Stimulated activated CD8-positive, alpha-beta memory T cell treated with anti-CD3 and anti-CD28 coated beads, Interleukin-15, amount 100 ng/mL, for 24 hours (primary cell): Measurements from ENCODE around the gene GNAI3.
A peak's percentile ranks its signal among the peaks of the same experiment; 100 is the strongest.

Experiments
- DNase-seq: peaks from one replicate; pipeline ENCODE4 v3.0.0-alpha.2; 2020; ENCODE audit warnings: low read depth

GNAI3 gene

GRCh38 chr1:109548321-109549267 lies at the start of gene GNAI3:
GNAI3 (plus strand) TSS chr1:109548615; CDS start chr1:109548721, 106 bp downstream.
- peak; percentile 87 for DNase-seq

GRCh38 chr1:109499081-109499480 lies 49.3 kb upstream of the GNAI3 start:
- no peak for DNase-seq

GRCh38 chr1:109499661-109500536 lies 48.5 kb upstream of the GNAI3 start:
- no peak for DNase-seq

- no peak for DNase-seq
These were observed 47.5 kb upstream of the GNAI3 start for GRCh38 chr1:109500941-109501381.

- no peak for DNase-seq
These were observed 46.6 kb upstream of the GNAI3 start for GRCh38 chr1:109501644-109502363.

GRCh38 chr1:109502364-109502851 lies 46.0 kb upstream of the GNAI3 start:
- DNase-seq: no peak

- no peak for DNase-seq
These were observed 44.5 kb upstream of the GNAI3 start for GRCh38 chr1:109503935-109504334.

- DNase-seq: no peak
These were observed 43.4 kb upstream of the GNAI3 start for GRCh38 chr1:109504974-109505373.

- DNase-seq: no peak
These were observed 40.2 kb upstream of the GNAI3 start for GRCh38 chr1:109508001-109508872.

GRCh38 chr1:109508873-109509175 lies 39.6 kb upstream of the GNAI3 start:
- DNase-seq: no peak

GRCh38 chr1:109509176-109510134 lies 39.0 kb upstream of the GNAI3 start, which contains the start of gene AMIGO1:
AMIGO1 (minus strand) TSS chr1:109509727; CDS start chr1:109508912, 815 bp downstream.
- DNase-seq: peak; percentile 40

- no peak for DNase-seq
These were observed 35.2 kb upstream of the GNAI3 start for GRCh38 chr1:109513110-109513710.

GRCh38 chr1:109514846-109515245 lies 33.6 kb upstream of the GNAI3 start:
- DNase-seq: no peak

- no peak for DNase-seq
These were observed 31.5 kb upstream of the GNAI3 start for GRCh38 chr1:109516872-109517271.

GRCh38 chr1:109517337-109517736 lies 31.1 kb upstream of the GNAI3 start:
- no peak for DNase-seq

- DNase-seq: no peak
These were observed 27.1 kb upstream of the GNAI3 start for GRCh38 chr1:109521002-109521951.

- DNase-seq: no peak
These were observed 26.4 kb upstream of the GNAI3 start for GRCh38 chr1:109522026-109522425.

- DNase-seq: no peak
These were observed 24.7 kb upstream of the GNAI3 start for GRCh38 chr1:109523706-109524105.
